NCI-H526 treated with DMSO at 0.1 percent for 48 hours (cell line): ENCODE results near the gene PCDH17.

ENCODE experiments used
- DNase-seq: peaks from one replicate; lab custom pipeline; 2025; lab: John Stamatoyannopoulos, UW

PCDH17 gene

GRCh38 chr13:57726981-57727380 is 95.4 kb downstream of the PCDH17 start:
- no peak for DNase-seq

- no peak for DNase-seq
Observed at GRCh38 chr13:57734306-57734705, 102.8 kb downstream of the PCDH17 start.

GRCh38 chr13:57739089-57739488 is 107.5 kb downstream of the PCDH17 start:
- no peak for DNase-seq

- no peak for DNase-seq
Observed at GRCh38 chr13:57739543-57740190, 108.1 kb downstream of the PCDH17 start.

- no peak for DNase-seq
Observed at GRCh38 chr13:57740719-57741118, 109.2 kb downstream of the PCDH17 start.

- no peak for DNase-seq
Observed at GRCh38 chr13:57748096-57748495, 116.6 kb downstream of the PCDH17 start.

- DNase-seq: no peak
Observed at GRCh38 chr13:57760951-57761350, 129.4 kb downstream of the PCDH17 start.

- DNase-seq: no peak
Observed at GRCh38 chr13:57763689-57764088, 132.1 kb downstream of the PCDH17 start.
